Stimulated activated naive B cell treated with anti-CD40 and anti-IgM and Interleukin-4, amounts not matched to agents 10 μg/mL and 1 μg/mL and 100 μg/mL, for 72 hours (primary cell): ENCODE data around the gene DAAM1.

Source experiments
- ATAC-seq, 2 donors: fragments of 150-1000 bp; cut with Tn5 transposase; replicated peaks; 2 replicates each; pipeline ENCODE4 v1.10.0; 2021; ENCODE audit warnings: moderate library complexity in 1 of 2
- DNase-seq: peaks from one replicate; pipeline ENCODE4 v3.0.0; 2021
- H3K27ac Mint-ChIP-seq: one replicate; pipeline ENCODE4 v1.8.0; 2022; ENCODE audit warnings: mild to moderate bottlenecking, mixed read lengths
- H3K27me3 Mint-ChIP-seq, 2 donors: one replicate each; pipeline ENCODE4 v1.8.0; 2022; ENCODE audit warnings: mixed read lengths in 2 of 2
- H3K36me3 Mint-ChIP-seq, 2 donors: one replicate each; pipeline ENCODE4 v1.8.0; 2022; ENCODE audit warnings: mixed read lengths in 2 of 2, mild to moderate bottlenecking in 1 of 2
- H3K4me1 Mint-ChIP-seq, 2 donors: one replicate each; pipeline ENCODE4 v1.8.0; 2022; ENCODE audit warnings: mixed read lengths in 2 of 2, mild to moderate bottlenecking in 1 of 2
- H3K4me3 Mint-ChIP-seq, 2 donors: one replicate each; pipeline ENCODE4 v1.8.0; 2022; ENCODE audit warnings: mild to moderate bottlenecking in 2 of 2, mixed read lengths in 2 of 2, moderate library complexity in 1 of 2
- H3K9me3 Mint-ChIP-seq, 2 donors: one replicate each; pipeline ENCODE4 v1.8.0; 2022; ENCODE audit warnings: mixed read lengths in 2 of 2, mild to moderate bottlenecking in 1 of 2

DAAM1 gene

GRCh38 chr14:59282378-59282765, 93.9 kb downstream of the DAAM1 start:
- H3K4me1 Mint-ChIP-seq = peaks cover 0 to 5% of the 10 kb centered on the region in 2 donors
- H3K4me3 Mint-ChIP-seq = no peak overlapping the region
- H3K27ac Mint-ChIP-seq = no peak overlapping the region
- peaks cover 23 to 36% of the 10 kb centered on the region in 2 donors for H3K36me3 Mint-ChIP-seq
- no peak for DNase-seq
- no peak for ATAC-seq
- no peaks in the 10 kb centered on the region for H3K27me3 Mint-ChIP-seq
- H3K9me3 Mint-ChIP-seq = peaks cover 0 to 16% of the 10 kb centered on the region in 2 donors

- Mint-ChIP-seq H3K4me3 (no peak overlapping the region), H3K27me3 (no peaks in the 10 kb centered on the region), H3K9me3 (peaks cover 6 to 17% of the 10 kb centered on the region in 2 donors), H3K4me1 (peaks cover 1 to 3% of the 10 kb centered on the region in 2 donors), H3K36me3 (peaks cover 21 to 40% of the 10 kb centered on the region in 2 donors), H3K27ac (no peak overlapping the region)
- no peak for ATAC-seq
- no peak for DNase-seq
Measured at GRCh38 chr14:59283361-59283760, 94.9 kb downstream of the DAAM1 start.

DNA sequence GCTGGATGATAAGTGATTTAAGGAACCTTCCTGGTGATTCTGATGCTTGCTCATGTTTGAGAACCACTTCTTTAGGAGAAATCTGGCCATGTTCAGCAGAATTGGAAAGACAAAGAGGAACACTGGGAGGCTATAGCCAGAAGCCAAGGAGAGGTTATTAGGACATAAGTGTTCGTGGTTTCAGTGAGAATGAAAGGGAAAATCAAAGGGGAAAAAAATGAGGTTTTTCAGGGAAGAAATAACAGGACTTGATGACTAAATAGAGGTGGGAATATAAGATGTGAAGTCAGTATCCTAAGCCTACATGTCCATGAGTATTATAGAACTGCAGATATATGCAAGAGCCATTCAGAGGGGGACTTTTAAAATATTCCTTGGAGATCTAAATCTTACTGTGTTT, 95.6 kb downstream of the DAAM1 start:
- ATAC-seq (no peak), DNase-seq (no peak)
- Mint-ChIP-seq H3K9me3 (peaks cover 10 to 20% of the 10 kb centered on the region in 2 donors), H3K27me3 (no peaks in the 10 kb centered on the region), H3K36me3 (peaks cover 21 to 41% of the 10 kb centered on the region in 2 donors), H3K4me3 (no peak overlapping the region), H3K4me1 (peaks cover 5 to 6% of the 10 kb centered on the region in 2 donors), H3K27ac (no peak overlapping the region)

- Mint-ChIP-seq H3K36me3 (peaks cover 18 to 41% of the 10 kb centered on the region in 2 donors), H3K4me3 (no peak overlapping the region), H3K4me1 (peaks cover 16 to 17% of the 10 kb centered on the region in 2 donors), H3K27ac (no peak overlapping the region), H3K9me3 (peaks cover 4 to 10% of the 10 kb centered on the region in 2 donors), H3K27me3 (no peaks in the 10 kb centered on the region)
- no peak for DNase-seq
- no peak for ATAC-seq
Measured at GRCh38 chr14:59292028-59292427, 103.6 kb downstream of the DAAM1 start.

GRCh38 chr14:59292921-59293534, 104.6 kb downstream of the DAAM1 start:
- ATAC-seq (no peak), DNase-seq (no peak)
- H3K4me1 Mint-ChIP-seq = peaks cover 18 to 21% of the 10 kb centered on the region in 2 donors
- H3K27me3 Mint-ChIP-seq = no peaks in the 10 kb centered on the region
- no peak overlapping the region for H3K4me3 Mint-ChIP-seq
- peaks cover 4 to 8% of the 10 kb centered on the region in 2 donors for H3K9me3 Mint-ChIP-seq
- H3K36me3 Mint-ChIP-seq = peaks cover 18 to 38% of the 10 kb centered on the region in 2 donors
- no peak overlapping the region for H3K27ac Mint-ChIP-seq

GRCh38 chr14:59293935-59294661, 105.6 kb downstream of the DAAM1 start:
- Mint-ChIP-seq H3K4me3 (no peak overlapping the region), H3K36me3 (peaks cover 18 to 32% of the 10 kb centered on the region in 2 donors), H3K27ac (no peak overlapping the region), H3K4me1 (peaks cover 13 to 21% of the 10 kb centered on the region in 2 donors), H3K27me3 (no peaks in the 10 kb centered on the region), H3K9me3 (no peaks in the 10 kb centered on the region)
- ATAC-seq (no peak), DNase-seq (no peak)

GRCh38 chr14:59294662-59294992, 106.2 kb downstream of the DAAM1 start:
- no peak for ATAC-seq
- peaks cover 18 to 32% of the 10 kb centered on the region in 2 donors for H3K36me3 Mint-ChIP-seq
- H3K27me3 Mint-ChIP-seq = no peaks in the 10 kb centered on the region
- H3K27ac Mint-ChIP-seq = no peak overlapping the region
- no peak for DNase-seq
- peaks cover 11 to 21% of the 10 kb centered on the region in 2 donors for H3K4me1 Mint-ChIP-seq
- H3K9me3 Mint-ChIP-seq = no peaks in the 10 kb centered on the region
- no peak overlapping the region for H3K4me3 Mint-ChIP-seq

DNA sequence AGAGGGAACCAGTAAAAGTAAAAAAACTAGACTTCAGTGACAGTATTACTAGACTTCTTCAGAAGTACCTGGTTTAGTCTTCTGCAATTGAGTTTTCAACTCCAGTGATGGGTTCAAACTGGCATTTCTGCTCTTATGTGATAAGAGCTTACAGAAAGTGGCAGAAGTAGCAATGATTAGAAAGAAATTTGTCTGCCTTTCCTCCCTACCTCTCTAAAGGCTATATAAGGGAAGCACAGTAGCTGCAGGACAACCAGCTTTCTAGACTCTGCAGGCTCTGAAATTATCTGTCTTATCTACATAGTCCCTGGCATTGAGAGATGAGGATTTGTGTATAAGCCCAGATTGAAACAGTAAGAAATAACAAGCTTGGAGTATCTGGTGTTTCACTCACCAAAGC, 107.5 kb downstream of the DAAM1 start:
- Mint-ChIP-seq H3K4me3 (no peak overlapping the region), H3K27me3 (no peaks in the 10 kb centered on the region), H3K9me3 (no peaks in the 10 kb centered on the region), H3K4me1 (peaks cover 11 to 24% of the 10 kb centered on the region in 2 donors), H3K36me3 (peaks cover 18 to 27% of the 10 kb centered on the region in 2 donors), H3K27ac (no peak overlapping the region)
- DNase-seq (no peak), ATAC-seq (no peak)

DNA sequence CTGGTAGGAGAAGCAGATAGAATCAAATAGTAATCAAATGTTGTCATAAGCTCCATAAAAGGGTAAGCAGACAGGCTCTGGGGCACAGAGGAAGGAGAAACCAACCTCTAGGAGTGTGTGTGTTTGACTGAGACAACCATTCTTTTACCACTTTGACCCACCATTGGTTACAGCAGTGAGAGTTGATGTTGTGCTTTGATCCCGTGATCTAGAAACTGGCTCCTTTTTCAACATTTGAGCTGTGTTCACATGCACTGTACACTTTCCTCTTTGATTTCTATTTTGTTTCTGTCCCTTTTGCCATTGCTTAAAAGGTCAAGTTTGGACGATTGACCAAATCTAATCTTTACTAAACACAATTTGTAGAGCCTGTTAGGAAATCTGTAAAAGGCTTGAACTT, 108.0 kb downstream of the DAAM1 start:
- Mint-ChIP-seq H3K4me3 (peak overlapping the region in 1 of 2 donors; percentile 12), H3K4me1 (peaks cover 13 to 30% of the 10 kb centered on the region in 2 donors), H3K27me3 (no peaks in the 10 kb centered on the region), H3K36me3 (peaks cover 15 to 21% of the 10 kb centered on the region in 2 donors), H3K27ac (no peak overlapping the region), H3K9me3 (no peaks in the 10 kb centered on the region)
- ATAC-seq (no peak), DNase-seq (no peak)

- no peak overlapping the region for H3K27ac Mint-ChIP-seq
- ATAC-seq = no peak
Measured at GRCh38 chr14:59297071-59297776, 108.8 kb downstream of the DAAM1 start.

GRCh38 chr14:59299731-59300130, 111.3 kb downstream of the DAAM1 start:
- ATAC-seq (no peak), DNase-seq (no peak)
- Mint-ChIP-seq H3K4me1 (peaks cover 20 to 40% of the 10 kb centered on the region in 2 donors), H3K9me3 (no peaks in the 10 kb centered on the region), H3K4me3 (no peak overlapping the region), H3K27me3 (no peaks in the 10 kb centered on the region), H3K36me3 (peaks cover 0 to 7% of the 10 kb centered on the region in 2 donors), H3K27ac (no peak overlapping the region)

More at GRCh38 chr14:59297071-59297776, 108.8 kb downstream of the DAAM1 start:
- peaks cover 8 to 14% of the 10 kb centered on the region in 2 donors for H3K36me3 Mint-ChIP-seq
- H3K27me3 Mint-ChIP-seq = no peaks in the 10 kb centered on the region
- no peak overlapping the region for H3K4me3 Mint-ChIP-seq
- no peak for DNase-seq
- H3K9me3 Mint-ChIP-seq = no peaks in the 10 kb centered on the region
- H3K4me1 Mint-ChIP-seq = peaks cover 16 to 37% of the 10 kb centered on the region in 2 donors

DNA sequence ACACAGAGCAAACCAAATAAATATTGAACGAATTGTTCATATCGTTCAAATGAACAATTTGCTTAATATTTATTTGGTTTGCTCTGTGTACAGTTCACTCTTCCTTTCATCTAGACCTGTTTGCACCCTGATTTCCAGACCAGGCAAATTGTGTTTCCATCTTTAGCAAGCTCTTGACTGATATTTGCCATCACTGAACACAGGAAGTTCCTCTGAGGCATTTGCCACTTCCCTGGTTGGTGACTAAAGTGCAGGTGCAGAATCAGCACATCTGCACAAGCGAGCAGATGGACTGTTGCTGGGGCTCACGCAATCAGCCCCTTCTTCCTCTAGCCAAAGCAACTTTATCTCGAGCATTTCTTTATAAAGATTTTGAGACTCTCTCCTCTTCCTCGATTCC, 112.9 kb downstream of the DAAM1 start:
- Mint-ChIP-seq H3K27ac (peak overlapping the region; percentile 28), H3K36me3 (peaks cover 0 to 3% of the 10 kb centered on the region in 2 donors), H3K9me3 (no peaks in the 10 kb centered on the region), H3K27me3 (no peaks in the 10 kb centered on the region), H3K4me1 (peaks cover 25 to 50% of the 10 kb centered on the region in 2 donors), H3K4me3 (peak overlapping the region in 1 of 2 donors; percentile 18)
- DNase-seq (peak; percentile 22), ATAC-seq (peak; percentile 91 to 93)

GRCh38 chr14:59302313-59302712, 113.8 kb downstream of the DAAM1 start:
- no peak for DNase-seq
- H3K4me1 Mint-ChIP-seq = peaks cover 21 to 47% of the 10 kb centered on the region in 2 donors
- ATAC-seq = no peak

GRCh38 chr14:59303216-59303615, 114.7 kb downstream of the DAAM1 start:
- no peaks in the 10 kb centered on the region for H3K36me3 Mint-ChIP-seq
- peak; percentile 25 to 35 for ATAC-seq
- H3K9me3 Mint-ChIP-seq = no peaks in the 10 kb centered on the region
- no peak overlapping the region for H3K4me3 Mint-ChIP-seq
- no peak for DNase-seq
- H3K27me3 Mint-ChIP-seq = no peaks in the 10 kb centered on the region
- peaks cover 21 to 44% of the 10 kb centered on the region in 2 donors for H3K4me1 Mint-ChIP-seq
- H3K27ac Mint-ChIP-seq = no peak overlapping the region

More at GRCh38 chr14:59302313-59302712, 113.8 kb downstream of the DAAM1 start:
- Mint-ChIP-seq H3K27me3 (no peaks in the 10 kb centered on the region), H3K27ac (no peak overlapping the region), H3K4me3 (no peak overlapping the region), H3K36me3 (no peaks in the 10 kb centered on the region), H3K9me3 (no peaks in the 10 kb centered on the region)
